Measurements from ENCODE around the gene RBM22. TPM values are rescaled to one million over a fixed set of nuclear protein-coding genes. Genes with fewer than 3 reads are reported as not detected.

Gene RBM22
- total RNA-seq, result 36.0 and 42.1 TPM in 2 replicates

DNA sequence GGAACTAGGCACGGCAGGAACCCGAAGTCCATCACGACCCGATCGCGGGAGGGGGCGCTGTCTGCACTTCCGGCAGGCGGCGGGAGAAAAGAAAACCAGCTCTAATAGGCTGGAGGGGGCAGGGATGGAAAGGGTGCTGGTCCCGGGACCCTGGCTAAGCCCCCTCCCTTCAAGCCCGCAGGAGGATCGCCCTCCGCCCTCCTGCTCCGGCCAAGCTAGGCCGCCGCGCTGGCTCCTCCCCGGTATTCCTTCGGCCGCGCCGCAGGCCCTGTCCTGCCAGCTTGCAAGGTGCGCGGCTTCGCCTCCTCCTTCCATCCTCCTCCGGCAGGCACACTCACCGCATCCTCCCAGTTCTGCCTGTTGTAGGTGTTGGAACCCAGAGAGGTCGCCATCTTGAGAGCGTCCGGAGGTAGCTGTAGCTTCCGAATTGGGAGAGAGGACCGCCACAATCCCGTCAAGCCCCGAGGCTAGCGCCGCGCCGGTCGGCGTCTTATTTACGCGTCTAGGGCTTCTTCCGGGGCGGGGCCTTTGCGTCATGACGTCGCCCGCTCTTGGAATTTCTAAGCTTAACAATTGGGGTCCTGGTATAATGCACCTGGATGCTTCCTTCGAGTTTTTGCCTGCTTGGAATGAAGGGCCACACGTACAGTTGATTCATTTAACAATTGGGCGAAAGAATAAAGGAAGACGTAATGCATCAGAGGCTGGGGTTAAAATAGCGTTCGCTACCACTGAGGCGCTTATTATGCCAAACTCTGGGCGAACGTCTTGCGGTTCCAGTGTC, at the start of gene RBM22:
RBM22 (minus strand) TSS at position 469 of the 784 bp plus-strand sequence; CDS start at position 392, 77 bp downstream.

DNA sequence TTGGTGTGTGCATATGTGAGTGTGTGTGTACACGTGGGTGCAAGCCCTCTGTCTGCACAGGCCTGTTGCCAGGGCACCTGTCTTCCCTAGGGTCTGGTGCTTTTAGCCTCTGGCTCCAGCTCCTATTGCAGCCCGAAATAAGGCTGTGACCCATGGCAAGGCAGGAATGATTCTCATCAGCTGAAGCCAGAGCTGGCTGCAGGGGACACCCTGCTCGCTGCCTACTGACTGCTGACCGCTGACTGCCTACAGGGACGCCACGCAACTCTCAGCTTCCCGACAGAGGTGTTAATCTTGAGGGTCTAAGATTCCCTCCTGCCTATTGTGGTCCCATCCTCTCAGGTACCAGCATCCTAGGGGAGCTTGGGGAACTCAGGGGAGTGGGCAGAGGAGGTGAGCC, 39.8 kb downstream of the RBM22 start, which contains the start of gene MYOZ3:
MYOZ3 (plus strand) TSS at position 166 of the 400 bp plus-strand sequence. CDS start 1,691 bp downstream, outside the sequence.

Other genes starting within 250 kb of the RBM22 start
- 52.8 and 73.5 TPM in 2 replicates for gene NDST1, start 192.9 kb downstream of the RBM22 start, total RNA-seq
- gene SYNPO, start 60.4 kb downstream of the RBM22 start, total RNA-seq, result 15.4 and 30.0 TPM in 2 replicates
- 0.53 TPM in 1 of 2 replicates, not detected in the other for gene MYOZ3, start 39.8 kb downstream of the RBM22 start, total RNA-seq
- gene DCTN4, start 58.0 kb upstream of the RBM22 start, total RNA-seq, result 31.8 and 40.4 TPM in 2 replicates
- gene SMIM3, start 77.7 kb upstream of the RBM22 start, total RNA-seq, result 30.7 and 38.3 TPM in 2 replicates
- gene IRGM, start 145.5 kb upstream of the RBM22 start, total RNA-seq, result not detected in 2 replicates
- 5.3 and 6.0 TPM in 2 replicates for gene ZNF300, start 203.9 kb upstream of the RBM22 start, total RNA-seq

Data from hair follicular keratinocyte (primary cell).